ENCODE results near the gene MROH9. TPM values are rescaled to one million over a fixed set of nuclear protein-coding genes. Genes with fewer than 3 reads are reported as not detected.

The MROH9 gene
- total and polyA plus RNA-seq, 2 of the 8 experiments (the other 6 are each of a cell fraction or from before 2014, with no cell fraction given): not detected

DNA sequence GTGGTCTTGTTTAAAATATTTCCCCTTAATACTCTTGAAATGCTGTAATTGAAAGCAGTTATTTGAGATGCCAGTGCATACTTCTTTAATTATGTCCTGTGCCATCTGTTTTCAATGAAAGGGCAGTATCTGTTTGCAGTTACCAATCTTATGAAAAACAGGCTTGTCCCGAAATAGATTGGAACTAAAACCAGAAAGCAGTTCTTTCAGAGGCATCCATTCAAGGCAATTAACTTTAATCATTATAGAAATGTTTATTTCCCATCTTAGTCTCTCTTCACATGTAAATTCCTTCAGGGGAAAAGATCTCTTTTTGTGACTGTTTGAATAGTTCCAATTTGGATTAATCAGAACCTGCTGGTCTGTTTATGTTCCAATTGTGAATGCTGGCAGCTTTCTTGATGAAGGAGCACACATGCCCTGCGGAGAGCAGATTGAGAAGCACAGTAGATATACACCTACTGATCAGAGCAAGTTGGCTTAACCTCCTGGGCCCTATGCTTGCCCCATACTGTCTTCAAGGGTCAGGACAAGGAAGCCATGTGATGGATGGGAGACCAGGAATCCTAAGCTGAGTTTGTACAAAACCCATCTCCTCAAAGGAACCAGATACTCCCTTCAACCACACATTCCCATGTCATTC is 41.6 kb upstream of the MROH9 start (continued):
- TF ChIP-seq EZH2 (IDR thresholded peaks at IDR 0.05; ENCODE audit: low read depth, low read length, severe bottlenecking): no peak
